ENCODE results near the gene SNAP25. TPM values are rescaled to one million over a fixed set of nuclear protein-coding genes. Genes with fewer than 3 reads are reported as not detected.

Gene SNAP25
- total RNA-seq, 2 experiments from 2014 or later = not detected

DNA sequence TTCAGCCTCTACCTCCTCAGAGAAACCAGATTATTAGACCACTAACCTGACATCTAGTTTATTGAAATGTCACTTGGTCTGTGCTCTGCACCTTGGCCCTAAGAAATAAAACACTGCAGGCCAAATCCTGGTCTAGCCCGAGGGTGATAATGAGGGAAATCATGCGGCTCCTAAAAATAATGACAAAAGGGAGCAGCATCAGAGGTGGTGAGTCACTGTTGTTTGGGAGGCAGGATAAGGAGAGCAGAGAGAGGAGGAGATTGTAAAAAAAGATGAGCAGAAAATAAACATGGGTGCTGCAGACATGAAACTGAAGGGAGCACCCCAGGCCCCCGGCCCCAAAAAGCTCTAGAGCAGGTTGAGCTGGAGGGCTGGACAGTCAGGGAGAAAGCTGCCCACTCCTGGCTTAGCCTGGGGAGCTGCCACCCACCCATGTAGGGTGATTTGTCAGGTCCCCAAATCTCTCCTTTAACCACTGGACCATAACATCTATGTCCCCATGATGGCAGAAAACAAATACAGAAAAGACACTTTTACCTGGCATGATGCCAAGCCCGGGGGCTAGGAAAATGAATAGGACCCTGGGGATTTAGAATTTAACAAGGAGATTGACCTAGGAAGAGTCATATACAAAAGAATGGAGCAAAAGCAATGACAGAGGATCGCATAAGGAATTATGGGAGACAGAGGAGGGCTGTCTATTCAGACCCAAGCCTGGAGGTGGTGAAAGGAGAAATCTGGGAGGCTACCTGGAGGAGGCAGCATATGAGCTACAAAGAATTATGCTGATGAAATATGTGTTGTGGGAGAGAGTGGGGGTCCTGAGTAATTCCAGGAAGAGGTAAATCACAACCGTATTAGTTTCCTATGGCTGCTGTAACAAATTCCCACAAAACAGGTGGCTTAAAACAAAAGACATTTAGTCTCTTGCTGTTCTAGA lies 103.7 kb downstream of the SNAP25 start:
- H3K27me3 Mint-ChIP-seq = peaks cover 8% of the 10 kb centered on the region
- H3K9me3 Mint-ChIP-seq = peaks cover 5% of the 10 kb centered on the region
- ChIA-PET POLR2A (no interaction called here), CTCF (no interaction called here)
- DNase-seq = no peak
- no peak overlapping the region for H3K4me3 Mint-ChIP-seq
- H3K27ac Mint-ChIP-seq = no peak overlapping the region
- no peaks in the 10 kb centered on the region for H3K4me1 Mint-ChIP-seq
- no peaks in the 10 kb centered on the region for H3K36me3 Mint-ChIP-seq (ENCODE audit: low read depth)

DNA sequence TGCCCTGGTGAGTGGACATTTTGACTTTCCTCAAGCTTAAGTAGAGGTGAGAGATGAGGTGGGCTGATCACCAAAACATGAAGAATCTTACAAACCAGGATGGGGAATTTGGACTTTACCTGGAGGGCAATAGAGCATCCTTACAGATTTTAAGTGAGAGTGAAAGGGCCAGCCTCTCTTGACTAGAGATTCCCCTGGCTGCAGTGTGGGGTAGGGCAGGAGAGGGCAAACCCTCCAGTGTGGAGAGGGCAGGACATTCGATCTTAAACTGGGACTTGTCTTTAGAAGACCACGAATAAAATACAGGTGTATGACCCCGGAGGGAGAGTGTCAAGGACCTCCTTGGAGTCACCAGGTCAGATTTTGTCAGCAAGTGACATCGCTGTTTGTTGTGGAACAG lies 105.1 kb downstream of the SNAP25 start:
- Mint-ChIP-seq H3K9me3 (peaks cover 1% of the 10 kb centered on the region), H3K4me3 (no peak overlapping the region), H3K4me1 (no peaks in the 10 kb centered on the region), H3K27ac (no peak overlapping the region), H3K27me3 (peaks cover 8% of the 10 kb centered on the region), H3K36me3 (ENCODE audit: low read depth) (no peaks in the 10 kb centered on the region)
- ChIA-PET POLR2A (no interaction called here), CTCF (no interaction called here)
- no peak for DNase-seq

DNA sequence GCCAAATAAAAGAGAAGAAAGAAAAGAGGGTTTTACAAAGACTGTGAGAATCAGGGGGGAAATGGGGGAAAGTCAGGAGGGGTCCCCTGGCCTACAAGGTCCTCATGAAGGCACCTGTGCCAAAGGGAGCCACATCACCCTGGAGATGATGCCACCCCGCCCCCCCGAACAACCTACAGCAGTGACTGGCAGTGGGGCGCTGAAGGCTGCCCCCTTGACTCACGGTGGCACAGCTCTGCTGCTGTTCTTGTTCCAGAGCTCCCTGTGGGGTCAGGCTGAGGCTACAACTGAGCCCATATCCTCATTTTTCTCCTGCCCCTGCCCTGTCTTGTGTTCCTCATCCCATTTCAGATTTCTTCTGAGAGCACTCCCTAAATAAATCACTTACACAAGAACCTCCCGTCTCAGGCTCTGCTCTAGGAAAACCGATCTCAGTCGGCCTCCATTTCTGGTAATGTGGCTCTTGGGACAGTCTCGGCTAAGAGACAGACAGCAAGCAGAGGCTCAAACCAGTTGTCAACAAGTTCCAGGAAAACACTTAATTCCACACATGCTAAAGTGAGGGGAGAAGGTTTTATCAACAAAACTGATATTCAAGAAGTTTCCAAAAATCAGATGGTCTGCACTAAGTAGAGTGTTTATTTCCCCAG lies 105.7 kb downstream of the SNAP25 start:
- POLR2A ChIA-PET = no interaction called here
- H3K4me3 Mint-ChIP-seq = no peak overlapping the region

DNA sequence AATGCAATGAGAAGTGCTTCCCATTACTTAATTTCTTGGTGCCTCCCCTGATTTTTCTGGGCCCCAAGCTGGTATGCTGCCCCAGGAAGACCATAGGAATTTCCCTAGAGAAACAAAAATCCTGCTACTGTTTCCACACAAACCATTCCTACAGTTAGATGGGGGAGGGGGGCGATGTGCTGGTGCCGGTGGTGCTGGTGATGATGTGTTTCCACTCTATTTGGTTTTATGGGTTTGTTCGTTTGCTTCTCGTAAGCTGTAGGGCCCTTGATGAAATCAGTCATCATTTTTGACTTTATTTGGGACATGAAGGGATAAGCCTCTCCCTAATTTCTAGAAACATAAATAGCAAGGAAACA lies 110.2 kb downstream of the SNAP25 start:
- CTCF ChIA-PET = no interaction called here
- H3K27ac Mint-ChIP-seq = no peak overlapping the region

More for the DNA sequence above, 105.7 kb downstream of the SNAP25 start:
- H3K27me3 Mint-ChIP-seq = peaks cover 8% of the 10 kb centered on the region
- no peak overlapping the region for H3K27ac Mint-ChIP-seq
- H3K9me3 Mint-ChIP-seq = no peaks in the 10 kb centered on the region
- no peak for DNase-seq
- CTCF ChIA-PET = interaction anchor here (1.1 kb wide), 1 partner anchor 9 kb away, joined by 3 read pairs; no protein-coding TSS in a partner anchor
- H3K36me3 Mint-ChIP-seq (ENCODE audit: low read depth) = no peaks in the 10 kb centered on the region
- no peaks in the 10 kb centered on the region for H3K4me1 Mint-ChIP-seq

DNA sequence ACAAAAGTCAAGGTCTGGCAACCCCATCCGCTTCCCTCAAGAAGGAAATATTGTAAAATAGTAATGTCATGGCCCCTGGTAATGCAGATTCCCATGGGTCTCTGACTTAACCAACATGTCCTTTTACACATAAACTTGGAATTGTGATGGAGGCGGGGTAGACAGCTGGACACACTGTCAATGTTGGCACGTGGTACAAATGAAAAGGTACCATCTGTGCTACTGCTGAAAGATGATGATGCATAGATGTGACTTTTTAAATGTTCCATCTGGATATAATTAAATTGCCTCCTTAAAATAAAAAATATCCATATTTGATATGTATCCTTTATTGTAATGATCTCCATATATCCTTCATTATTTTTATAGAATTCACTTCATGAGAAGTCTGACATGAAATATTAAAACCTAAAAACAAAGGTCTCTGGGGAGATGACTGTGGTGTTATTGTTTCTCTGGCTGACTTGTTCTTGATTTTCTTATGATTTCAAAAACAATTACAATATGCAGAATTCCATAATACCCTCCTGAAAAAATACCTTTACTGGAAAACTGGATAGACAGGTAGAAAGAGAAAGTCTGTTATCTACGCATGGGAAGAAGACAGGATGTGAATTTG lies 110.9 kb downstream of the SNAP25 start:
- ChIA-PET CTCF (no interaction called here), POLR2A (no interaction called here)
- H3K9me3 Mint-ChIP-seq = no peaks in the 10 kb centered on the region
- H3K4me1 Mint-ChIP-seq = no peaks in the 10 kb centered on the region
- DNase-seq = no peak
- H3K27me3 Mint-ChIP-seq = peaks cover 16% of the 10 kb centered on the region
- H3K27ac Mint-ChIP-seq = no peak overlapping the region
- H3K4me3 Mint-ChIP-seq = no peak overlapping the region
- H3K36me3 Mint-ChIP-seq (ENCODE audit: low read depth) = no peaks in the 10 kb centered on the region

More for the DNA sequence above, 110.2 kb downstream of the SNAP25 start:
- no peaks in the 10 kb centered on the region for H3K36me3 Mint-ChIP-seq (ENCODE audit: low read depth)
- H3K27me3 Mint-ChIP-seq = peaks cover 16% of the 10 kb centered on the region
- no peaks in the 10 kb centered on the region for H3K4me1 Mint-ChIP-seq
- no peak for DNase-seq
- H3K9me3 Mint-ChIP-seq = no peaks in the 10 kb centered on the region
- H3K4me3 Mint-ChIP-seq = no peak overlapping the region
- POLR2A ChIA-PET = no interaction called here

DNA sequence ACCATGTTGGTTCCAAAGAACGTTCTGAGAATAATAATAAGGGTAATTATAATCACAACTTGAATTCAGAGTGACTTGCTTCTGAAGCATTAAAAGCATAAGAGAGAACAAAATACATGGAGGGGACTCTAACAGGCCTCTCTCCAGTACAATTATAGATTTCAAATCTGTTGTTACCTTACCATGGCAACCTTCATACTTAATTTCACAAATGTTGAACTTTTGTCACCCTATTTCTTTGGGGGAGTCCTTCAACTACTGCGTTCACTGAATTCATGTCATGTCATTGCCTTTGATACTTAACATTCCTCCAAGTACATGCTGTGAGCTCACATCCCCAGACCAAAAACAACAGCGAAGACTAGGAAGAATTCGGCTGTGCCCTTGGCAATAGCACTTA lies 111.4 kb downstream of the SNAP25 start:
- Mint-ChIP-seq H3K4me1 (no peaks in the 10 kb centered on the region), H3K4me3 (no peak overlapping the region), H3K27ac (no peak overlapping the region), H3K27me3 (peaks cover 16% of the 10 kb centered on the region), H3K36me3 (ENCODE audit: low read depth) (no peaks in the 10 kb centered on the region), H3K9me3 (no peaks in the 10 kb centered on the region)
- ChIA-PET CTCF (no interaction called here), POLR2A (no interaction called here)
- DNase-seq = no peak

DNA sequence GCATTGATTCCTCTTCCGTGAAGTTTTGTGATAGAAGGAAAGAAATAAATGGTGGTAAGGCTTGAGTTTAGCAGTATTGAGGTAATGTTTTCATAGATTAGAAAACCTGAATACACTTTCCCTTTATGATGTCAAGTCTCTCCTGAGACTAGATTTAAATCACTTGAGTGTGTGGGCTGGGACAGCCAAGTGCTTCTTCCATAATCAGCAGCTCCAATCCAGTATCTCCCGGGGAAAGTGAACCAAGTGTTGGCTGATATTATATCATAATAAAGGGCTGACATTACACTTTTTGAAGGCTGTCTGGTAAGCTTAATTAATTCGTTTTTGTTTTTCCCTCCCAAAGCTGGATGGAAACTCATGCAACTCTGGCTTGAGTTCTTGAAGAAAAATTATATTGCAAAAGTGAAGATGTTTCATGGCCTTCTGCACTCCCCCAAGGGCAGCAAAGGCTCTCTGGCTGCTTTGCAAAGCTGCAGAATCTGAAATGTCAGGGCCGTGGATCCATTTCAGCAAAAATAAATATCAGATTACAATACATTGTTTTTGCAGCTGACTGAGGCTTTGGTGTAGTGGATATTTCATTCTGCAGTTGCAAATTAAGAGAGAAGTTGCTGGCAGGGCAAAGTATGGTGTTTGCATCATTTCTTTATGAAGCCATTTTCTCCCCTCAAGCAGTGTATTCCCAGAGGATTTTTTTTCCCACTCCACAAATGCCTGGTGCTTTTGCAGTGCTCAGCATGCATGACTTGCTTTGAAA lies 114.2 kb downstream of the SNAP25 start:
- Mint-ChIP-seq H3K4me1 (no peaks in the 10 kb centered on the region), H3K9me3 (no peaks in the 10 kb centered on the region), H3K36me3 (ENCODE audit: low read depth) (no peaks in the 10 kb centered on the region), H3K27ac (no peak overlapping the region), H3K27me3 (peaks cover 13% of the 10 kb centered on the region), H3K4me3 (no peak overlapping the region)
- DNase-seq = no peak
- POLR2A ChIA-PET = no interaction called here
- CTCF ChIA-PET = interaction anchor here (0.6 to 0.7 kb wide), 2 partner anchors 8 to 62 kb away, joined by 3 read pairs; no protein-coding TSS in a partner anchor

DNA sequence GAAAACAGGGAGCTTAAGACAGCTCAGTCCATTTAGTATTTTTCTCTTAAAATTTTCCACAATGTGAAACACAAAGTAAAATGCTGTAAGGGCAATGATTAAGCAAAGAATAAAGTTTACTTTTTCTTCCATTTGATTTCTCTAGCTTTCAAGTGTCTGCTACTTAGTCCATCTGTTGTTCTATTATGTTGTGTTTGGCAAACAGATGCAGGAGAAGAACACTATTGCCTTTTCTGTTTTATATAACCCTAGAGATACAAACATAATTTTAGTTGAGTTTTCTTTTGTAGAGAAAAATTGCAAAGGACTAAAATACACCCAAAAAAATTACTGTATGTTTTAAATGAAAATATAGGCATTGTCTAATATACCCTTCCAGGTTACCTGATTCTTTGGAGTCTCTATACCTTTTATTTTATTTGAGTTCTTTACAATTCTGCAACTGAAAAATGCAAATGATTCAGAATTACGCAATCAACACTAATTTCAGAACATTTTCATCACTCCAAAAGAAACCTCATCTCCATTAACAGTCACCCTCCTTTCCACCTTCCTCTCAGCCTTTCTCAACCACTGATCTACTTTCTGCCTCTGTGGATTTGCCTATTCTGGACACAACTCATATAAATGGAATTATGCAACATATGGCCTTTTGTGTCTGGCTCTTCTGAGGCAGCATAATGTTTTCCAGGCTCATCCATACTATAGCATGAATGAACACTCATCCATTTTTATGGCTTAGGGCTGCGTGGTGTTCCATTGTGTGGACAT lies 118.5 kb downstream of the SNAP25 start:
- Mint-ChIP-seq H3K4me1 (no peaks in the 10 kb centered on the region), H3K36me3 (ENCODE audit: low read depth) (no peaks in the 10 kb centered on the region), H3K4me3 (no peak overlapping the region), H3K27ac (no peak overlapping the region), H3K27me3 (peaks cover 13% of the 10 kb centered on the region), H3K9me3 (no peaks in the 10 kb centered on the region)
- CTCF ChIA-PET = interaction anchor here (1.3 to 1.4 kb wide), 2 partner anchors 9 to 33 kb away, joined by 3 read pairs; no protein-coding TSS in a partner anchor
- POLR2A ChIA-PET = no interaction called here
- DNase-seq = no peak

DNA sequence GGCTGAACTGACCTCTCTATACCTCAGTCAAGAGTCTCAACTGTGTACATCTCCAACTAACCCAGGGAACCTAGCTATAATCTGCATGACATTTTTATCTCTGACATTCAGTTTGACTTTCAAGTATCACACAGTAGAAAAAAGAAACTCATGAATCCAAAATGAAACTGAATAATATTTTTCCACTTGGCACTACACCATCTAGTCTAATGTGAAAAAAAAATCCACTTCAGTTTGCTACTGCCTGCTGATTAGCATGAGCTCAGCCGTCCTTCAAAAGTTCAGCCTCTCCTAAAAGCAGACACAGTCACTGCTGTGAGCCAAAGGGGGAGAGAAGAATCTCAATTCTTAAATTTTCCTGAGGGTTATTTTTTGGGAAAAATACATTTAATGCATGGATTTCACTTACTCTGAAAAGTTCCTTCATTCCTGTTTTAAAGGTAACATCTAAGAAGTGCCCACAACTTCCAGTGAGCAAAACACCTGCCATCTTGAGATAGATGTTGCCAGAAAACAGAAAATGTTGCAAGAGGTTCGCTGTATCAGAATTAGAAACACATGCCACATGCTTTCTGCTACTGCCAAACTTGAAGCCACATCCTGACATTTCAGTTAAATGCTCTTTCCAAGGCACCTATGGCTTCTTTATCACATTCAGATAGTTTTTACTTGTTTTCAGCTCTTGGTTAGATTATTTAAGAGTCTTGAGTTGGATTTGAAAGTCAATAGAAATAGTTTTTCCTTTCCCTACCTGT lies 120.0 kb downstream of the SNAP25 start:
- Mint-ChIP-seq H3K4me3 (no peak overlapping the region), H3K27ac (no peak overlapping the region), H3K27me3 (peaks cover 12% of the 10 kb centered on the region), H3K4me1 (no peaks in the 10 kb centered on the region), H3K36me3 (ENCODE audit: low read depth) (no peaks in the 10 kb centered on the region), H3K9me3 (no peaks in the 10 kb centered on the region)
- ChIA-PET CTCF (interaction anchor here (0.8 to 1.6 kb wide), 4 partner anchors 8 to 32 kb away, joined by 3 to 4 read pairs (median 3); no protein-coding TSS in a partner anchor), POLR2A (no interaction called here)
- DNase-seq = no peak

DNA sequence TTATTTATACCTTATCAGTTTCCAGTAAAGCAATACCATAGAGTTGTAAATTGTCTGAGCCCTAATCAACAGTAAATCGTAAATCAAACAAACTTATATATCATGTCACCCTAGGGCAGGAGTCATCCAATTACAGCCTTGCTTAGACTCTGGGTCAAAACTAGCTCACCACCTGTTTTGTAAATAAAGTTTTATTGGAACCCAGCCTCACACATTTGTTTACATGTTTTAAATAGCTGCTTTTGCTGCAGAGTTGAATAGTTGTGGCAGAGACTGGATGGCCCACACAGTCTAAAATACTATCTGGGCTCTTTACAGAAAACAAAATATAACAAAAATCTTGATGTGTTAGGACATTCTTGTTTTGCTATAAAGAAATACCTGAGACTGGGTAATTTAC lies 121.0 kb downstream of the SNAP25 start:
- no peak overlapping the region for H3K27ac Mint-ChIP-seq
- H3K4me3 Mint-ChIP-seq = no peak overlapping the region
- H3K9me3 Mint-ChIP-seq = no peaks in the 10 kb centered on the region
- POLR2A ChIA-PET = no interaction called here
- H3K4me1 Mint-ChIP-seq = no peaks in the 10 kb centered on the region
- no peaks in the 10 kb centered on the region for H3K36me3 Mint-ChIP-seq (ENCODE audit: low read depth)
- CTCF ChIA-PET = interaction anchor here (1.6 kb wide), 1 partner anchor 9 kb away, joined by 4 read pairs; no protein-coding TSS in a partner anchor
- peaks cover 15% of the 10 kb centered on the region for H3K27me3 Mint-ChIP-seq
- no peak for DNase-seq

DNA sequence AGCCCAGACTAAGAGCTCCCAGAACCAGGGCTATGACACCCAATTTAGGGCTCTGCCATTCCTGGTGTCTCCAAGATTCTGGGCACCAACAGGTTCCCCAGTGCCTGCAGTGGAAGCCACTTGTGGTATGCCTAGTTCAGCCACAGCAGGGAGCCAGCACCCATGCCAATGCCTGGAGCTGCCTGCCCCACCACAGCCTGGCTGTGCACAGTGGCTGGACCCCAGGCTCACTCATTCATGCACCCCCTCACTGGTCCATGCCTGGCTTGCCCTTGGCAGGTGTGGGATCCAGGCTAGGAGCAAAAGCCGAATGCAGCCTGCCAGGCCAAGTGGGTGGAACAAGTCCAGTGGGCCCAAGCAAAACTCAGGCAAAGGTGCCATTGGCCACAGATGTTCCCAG lies 123.5 kb downstream of the SNAP25 start:
- Mint-ChIP-seq H3K27ac (no peak overlapping the region), H3K27me3 (peaks cover 15% of the 10 kb centered on the region), H3K4me1 (no peaks in the 10 kb centered on the region), H3K9me3 (no peaks in the 10 kb centered on the region), H3K4me3 (no peak overlapping the region), H3K36me3 (ENCODE audit: low read depth) (no peaks in the 10 kb centered on the region)
- CTCF ChIA-PET = no interaction called here
- DNase-seq = no peak
- POLR2A ChIA-PET = no interaction called here

DNA sequence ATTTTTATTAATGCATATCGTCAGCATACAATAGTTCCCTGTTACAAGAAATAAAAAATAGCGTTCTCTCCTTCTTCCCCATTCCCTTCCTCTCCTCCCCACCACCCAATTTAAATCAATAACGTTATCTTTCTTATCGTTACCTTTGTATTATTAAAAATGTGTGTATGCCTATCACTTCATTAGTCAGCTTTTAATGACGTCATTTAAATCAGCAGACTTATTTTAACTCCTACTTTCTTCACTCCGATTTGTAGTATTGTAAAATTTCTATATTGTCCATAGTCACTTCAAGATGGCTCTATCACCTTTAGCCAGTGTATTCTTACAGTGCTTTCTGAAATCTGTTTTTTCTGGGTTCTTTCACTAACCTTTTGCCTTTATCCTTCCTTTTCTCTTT lies 126.3 kb downstream of the SNAP25 start:
- DNase-seq = no peak
- CTCF ChIA-PET = no interaction called here
- peaks cover 4% of the 10 kb centered on the region for H3K9me3 Mint-ChIP-seq

More for the DNA sequence above, 126.3 kb downstream of the SNAP25 start:
- Mint-ChIP-seq H3K27ac (no peak overlapping the region), H3K27me3 (peaks cover 6% of the 10 kb centered on the region), H3K36me3 (ENCODE audit: low read depth) (no peaks in the 10 kb centered on the region), H3K4me3 (no peak overlapping the region), H3K4me1 (no peaks in the 10 kb centered on the region)
- POLR2A ChIA-PET = no interaction called here

Data from activated CD4-positive, alpha-beta T cell treated with anti-CD3 and anti-CD28 coated beads, Interleukin-2, amount 10 ng/mL, durations not matched to agents 7 days and 5 days (primary cell).